Liver (tissue), 9 donors: ENCODE measurements around the gene TRIM7. TPM values are rescaled to one million over a fixed set of nuclear protein-coding genes. Genes with fewer than 3 reads are reported as not detected.

ENCODE experiments used
- DNase-seq: peaks from one replicate; pipeline ENCODE4 v3.0.0-alpha.2; 2017; ENCODE audit warnings: low spot score
- H3K27ac ChIP-seq, 2 donors: one replicate each; pipeline ENCODE4 v1.7.0; 2013; ENCODE audit warnings: inconsistent platforms in 2 of 2, low read length in 2 of 2, control low read depth in 1 of 2, low read depth in 1 of 2, mild to moderate bottlenecking in 1 of 2
- H3K27me3 ChIP-seq, 4 donors: one replicate each; pipeline versions ENCODE4 v1.6.1 to v1.7.0; 2013; ENCODE audit warnings: low read length in 3 of 4, inconsistent platforms in 1 of 4, mild to moderate bottlenecking in 1 of 4, moderate library complexity in 1 of 4; ENCODE audit not compliant: control insufficient read depth in 4 of 4, insufficient read depth in 4 of 4
- H3K36me3 ChIP-seq, 4 donors: one replicate each; pipeline versions ENCODE4 v1.6.1 to v1.7.0; 2013; ENCODE audit warnings: low read length in 3 of 4, mild to moderate bottlenecking in 3 of 4, low read depth in 1 of 4, moderate library complexity in 1 of 4; ENCODE audit not compliant: control insufficient read depth in 4 of 4, insufficient read depth in 3 of 4
- H3K4me1 ChIP-seq, 4 donors: one replicate each; pipeline versions ENCODE4 v1.6.1 to v1.7.0; 2013; ENCODE audit warnings: low read length in 3 of 4, mild to moderate bottlenecking in 3 of 4, moderate library complexity in 1 of 4; ENCODE audit not compliant: control insufficient read depth in 4 of 4, insufficient read depth in 4 of 4
- H3K4me3 ChIP-seq, 3 donors: one replicate each; pipeline versions ENCODE4 v1.6.1 to v1.7.0; 2013; ENCODE audit warnings: low read length in 3 of 3, control low read depth in 1 of 3, low read depth in 1 of 3, mild to moderate bottlenecking in 1 of 3
- H3K9ac ChIP-seq, 2 donors: one replicate each; pipeline ENCODE4 v1.7.0; 2013; ENCODE audit warnings: low read length in 2 of 2, mild to moderate bottlenecking in 2 of 2, moderate library complexity in 2 of 2, control low read depth in 1 of 2, low read depth in 1 of 2
- H3K9me3 ChIP-seq, 4 donors: one replicate each; pipeline versions ENCODE4 v1.6.1 to v1.7.0; 2013; ENCODE audit warnings: low read length in 3 of 4; ENCODE audit not compliant: control insufficient read depth in 4 of 4
- EGR1 ChIP-seq, 2 donors: IDR thresholded peaks; 2 replicates each; pipeline ENCODE4 v1.6.1; 2016 to 2018; ENCODE audit warnings: antibody characterized with exemption in 2 of 2, low read depth in 2 of 2
- FOXA1 ChIP-seq: IDR thresholded peaks from 2 replicates; pipeline ENCODE4 v1.6.1; 2016; ENCODE audit warnings: antibody characterized with exemption
- FOXA2 ChIP-seq: IDR thresholded peaks from 2 replicates; pipeline ENCODE4 v1.6.1; 2016; ENCODE audit warnings: antibody characterized with exemption
- GABPA ChIP-seq, 2 donors: IDR thresholded peaks in 1 of 2; conservative IDR thresholded peaks in 1 of 2; 2 replicates each; pipeline ENCODE4 v1.6.1; 2016; ENCODE audit warnings: antibody characterized with exemption in 2 of 2, mild to moderate bottlenecking in 1 of 2, moderate library complexity in 1 of 2
- HNF4A ChIP-seq, 2 donors: conservative IDR thresholded peaks; 2 replicates each; pipeline ENCODE4 v1.6.1; 2016; ENCODE audit warnings: antibody characterized with exemption in 2 of 2, mild to moderate bottlenecking in 2 of 2
- HNF4G ChIP-seq: IDR thresholded peaks from 2 replicates; pipeline ENCODE4 v1.6.1; 2016; ENCODE audit warnings: antibody characterized with exemption
- JUND ChIP-seq, 2 donors: IDR thresholded peaks; 2 replicates each; pipeline ENCODE4 v1.6.1; 2016; ENCODE audit warnings: antibody characterized with exemption in 2 of 2
- NR2F2 ChIP-seq: IDR thresholded peaks from 2 replicates; pipeline ENCODE4 v1.6.1; 2016; ENCODE audit warnings: antibody characterized with exemption
- RAD21 ChIP-seq, 2 donors: IDR thresholded peaks; 2 replicates each; pipeline ENCODE4 v1.6.1; 2016; ENCODE audit warnings: antibody characterized with exemption in 2 of 2, mild to moderate bottlenecking in 2 of 2
- RXRA ChIP-seq, 2 donors: IDR thresholded peaks; 2 replicates each; pipeline ENCODE4 v1.6.1; 2017 to 2018; ENCODE audit warnings: antibody characterized with exemption in 2 of 2, mild to moderate bottlenecking in 1 of 2
- SP1 ChIP-seq: IDR thresholded peaks from 2 replicates; pipeline ENCODE4 v1.6.1; 2018; ENCODE audit warnings: antibody characterized with exemption, mild to moderate bottlenecking
- TAF1 ChIP-seq: conservative IDR thresholded peaks from 2 replicates; pipeline ENCODE4 v1.6.1; 2016; ENCODE audit warnings: antibody characterized with exemption, mild to moderate bottlenecking
- YY1 ChIP-seq: IDR thresholded peaks from 2 replicates; pipeline ENCODE4 v1.6.1; 2016; ENCODE audit warnings: antibody characterized with exemption, mild to moderate bottlenecking
- WGBS: extraction: QIAGEN DNeasy Blood & Tissue Kit; methylation state at CpG from one replicate; pipeline ENCODE4 v1.1.7; 2013; 5-methylcytosine and 5-hydroxymethylcytosine counted together
- polyA plus RNA-seq, 2 donors: library from polyadenylated mRNA; stranded (reverse) in 1 of 2; unstranded in 1 of 2; fragments of 200-250 nt in 1 of 2; fragments of >200 nt in 1 of 2; fragmentation: Nextera tagmentation in 1 of 2; extraction: Ambion mirVana in 1 of 2; gene quantifications; one replicate each; pipeline versions ENCODE4 v1.2.1 to v1.2.3, GENCODE V29; 2013 to 2015
- total RNA-seq, 2 donors: library from RNA; depleted of rRNA; stranded (reverse); fragments of >200 nt; gene quantifications; one replicate each; pipeline ENCODE4 v1.2.3, GENCODE V29; 2014
- TF ChIP-seq, protein P1 (sequence below): IDR thresholded peaks from 2 replicates; pipeline ENCODE4 v1.6.1; 2016; ENCODE audit warnings: antibody characterized with exemption
- TF ChIP-seq, protein P2 (sequence below): IDR thresholded peaks from 2 replicates; pipeline ENCODE4 v1.6.1; 2016; ENCODE audit warnings: antibody characterized with exemption
- TF ChIP-seq, protein P3 (sequence below): fragments of 150-350 bp; IDR thresholded peaks from 2 replicates; pipeline ENCODE4 v1.5.1; 2017; ENCODE audit warnings: improper control_type of control experiment, low read depth, low read length; ENCODE audit not compliant: missing input control
- TF ChIP-seq, protein P4 (sequence below): IDR thresholded peaks from 2 replicates; pipeline ENCODE4 v1.6.1; 2016; ENCODE audit warnings: antibody characterized with exemption, mild to moderate bottlenecking
- TF ChIP-seq, protein P5 (sequence below): IDR thresholded peaks from 2 replicates; pipeline ENCODE4 v1.6.1; 2016; ENCODE audit warnings: antibody characterized with exemption
- donor health status: healthy.
- donor health status: healthy.
- donor health status: healthy.
- donor health status: healthy.
- donor health status: healthy.

TRIM7 gene
- total and polyA plus RNA-seq, 4 donors = 0.10 to 0.50 (median 0.14) TPM; not detected in 1

DNA sequence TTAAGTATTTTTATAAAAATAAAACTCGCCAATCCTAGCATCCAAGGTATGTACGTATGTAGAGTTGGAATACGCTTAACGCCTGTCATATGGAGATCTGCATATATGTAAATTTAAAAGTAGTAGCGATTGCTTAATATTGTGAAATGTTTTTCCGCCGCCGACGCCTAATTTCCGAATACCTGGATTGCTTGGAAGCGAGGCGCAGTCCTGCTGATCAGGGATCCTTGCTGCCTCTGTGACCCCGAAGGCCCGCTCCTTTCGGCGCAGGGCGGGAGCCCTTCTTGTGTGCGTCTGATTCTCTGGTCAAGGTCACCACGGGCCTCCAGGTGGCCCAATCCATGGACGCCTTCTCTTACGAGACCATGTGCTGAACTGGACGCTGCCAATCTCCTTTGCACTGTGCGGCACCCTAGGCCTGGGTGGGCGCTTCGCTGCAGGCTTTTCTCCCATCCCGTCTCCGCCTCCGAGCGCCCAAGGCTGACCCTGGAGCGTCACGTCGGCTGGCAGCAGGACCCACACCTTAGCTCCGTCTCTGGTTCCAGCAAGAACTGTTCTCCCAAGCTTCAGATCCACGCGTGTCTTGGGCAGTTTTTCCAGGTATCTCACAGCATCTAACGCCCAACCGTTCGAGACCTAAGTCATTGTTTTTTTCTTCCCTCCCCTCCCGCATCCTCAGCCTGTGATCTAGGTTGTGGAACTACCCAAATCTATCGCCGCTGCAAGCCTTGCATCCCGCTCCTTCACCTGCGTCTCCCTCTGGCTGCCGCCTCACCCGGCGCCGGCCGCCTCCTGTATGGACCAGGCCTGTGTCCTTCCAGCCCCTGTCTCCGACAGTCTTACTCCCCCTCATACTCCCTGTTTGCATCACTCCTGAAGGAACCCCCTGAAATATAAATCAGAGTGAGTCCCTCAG, 14.5 kb upstream of the TRIM7 start:
- Histone ChIP-seq H3K36me3 (no peaks in the 10 kb centered on the region), H3K27me3 (no peaks in the 10 kb centered on the region), H3K4me1 (peaks cover 8 to 42% (median 24%) of the 10 kb centered on the region in 4 donors), H3K9ac (no peak overlapping the region), H3K27ac (no peak overlapping the region), H3K9me3 (no peaks in the 10 kb centered on the region), H3K4me3 (no peak overlapping the region)
- DNase-seq = no peak
- TF ChIP-seq, protein P1, sequence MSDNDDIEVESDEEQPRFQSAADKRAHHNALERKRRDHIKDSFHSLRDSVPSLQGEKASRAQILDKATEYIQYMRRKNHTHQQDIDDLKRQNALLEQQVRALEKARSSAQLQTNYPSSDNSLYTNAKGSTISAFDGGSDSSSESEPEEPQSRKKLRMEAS = no peak
- TF ChIP-seq RXRA (IDR thresholded peaks at IDR 0.05) (no peak), FOXA2 (no peak), FOXA1 (no peak), NR2F2 (no peak), TAF1 (no peak), EGR1 (IDR thresholded peaks at IDR 0.05; ENCODE audit: low read depth in 2 of 2) (no peak), HNF4G (no peak), HNF4A (conservative IDR thresholded peaks at IDR 0.05) (no peak), RAD21 (IDR thresholded peaks at IDR 0.05) (no peak), JUND (IDR thresholded peaks at IDR 0.05) (no peak)
- TF ChIP-seq, protein P2, sequence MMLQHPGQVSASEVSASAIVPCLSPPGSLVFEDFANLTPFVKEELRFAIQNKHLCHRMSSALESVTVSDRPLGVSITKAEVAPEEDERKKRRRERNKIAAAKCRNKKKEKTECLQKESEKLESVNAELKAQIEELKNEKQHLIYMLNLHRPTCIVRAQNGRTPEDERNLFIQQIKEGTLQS = no peak
- TF ChIP-seq, protein P3, sequence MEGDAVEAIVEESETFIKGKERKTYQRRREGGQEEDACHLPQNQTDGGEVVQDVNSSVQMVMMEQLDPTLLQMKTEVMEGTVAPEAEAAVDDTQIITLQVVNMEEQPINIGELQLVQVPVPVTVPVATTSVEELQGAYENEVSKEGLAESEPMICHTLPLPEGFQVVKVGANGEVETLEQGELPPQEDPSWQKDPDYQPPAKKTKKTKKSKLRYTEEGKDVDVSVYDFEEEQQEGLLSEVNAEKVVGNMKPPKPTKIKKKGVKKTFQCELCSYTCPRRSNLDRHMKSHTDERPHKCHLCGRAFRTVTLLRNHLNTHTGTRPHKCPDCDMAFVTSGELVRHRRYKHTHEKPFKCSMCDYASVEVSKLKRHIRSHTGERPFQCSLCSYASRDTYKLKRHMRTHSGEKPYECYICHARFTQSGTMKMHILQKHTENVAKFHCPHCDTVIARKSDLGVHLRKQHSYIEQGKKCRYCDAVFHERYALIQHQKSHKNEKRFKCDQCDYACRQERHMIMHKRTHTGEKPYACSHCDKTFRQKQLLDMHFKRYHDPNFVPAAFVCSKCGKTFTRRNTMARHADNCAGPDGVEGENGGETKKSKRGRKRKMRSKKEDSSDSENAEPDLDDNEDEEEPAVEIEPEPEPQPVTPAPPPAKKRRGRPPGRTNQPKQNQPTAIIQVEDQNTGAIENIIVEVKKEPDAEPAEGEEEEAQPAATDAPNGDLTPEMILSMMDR = no peak
- TF ChIP-seq, protein P4, sequence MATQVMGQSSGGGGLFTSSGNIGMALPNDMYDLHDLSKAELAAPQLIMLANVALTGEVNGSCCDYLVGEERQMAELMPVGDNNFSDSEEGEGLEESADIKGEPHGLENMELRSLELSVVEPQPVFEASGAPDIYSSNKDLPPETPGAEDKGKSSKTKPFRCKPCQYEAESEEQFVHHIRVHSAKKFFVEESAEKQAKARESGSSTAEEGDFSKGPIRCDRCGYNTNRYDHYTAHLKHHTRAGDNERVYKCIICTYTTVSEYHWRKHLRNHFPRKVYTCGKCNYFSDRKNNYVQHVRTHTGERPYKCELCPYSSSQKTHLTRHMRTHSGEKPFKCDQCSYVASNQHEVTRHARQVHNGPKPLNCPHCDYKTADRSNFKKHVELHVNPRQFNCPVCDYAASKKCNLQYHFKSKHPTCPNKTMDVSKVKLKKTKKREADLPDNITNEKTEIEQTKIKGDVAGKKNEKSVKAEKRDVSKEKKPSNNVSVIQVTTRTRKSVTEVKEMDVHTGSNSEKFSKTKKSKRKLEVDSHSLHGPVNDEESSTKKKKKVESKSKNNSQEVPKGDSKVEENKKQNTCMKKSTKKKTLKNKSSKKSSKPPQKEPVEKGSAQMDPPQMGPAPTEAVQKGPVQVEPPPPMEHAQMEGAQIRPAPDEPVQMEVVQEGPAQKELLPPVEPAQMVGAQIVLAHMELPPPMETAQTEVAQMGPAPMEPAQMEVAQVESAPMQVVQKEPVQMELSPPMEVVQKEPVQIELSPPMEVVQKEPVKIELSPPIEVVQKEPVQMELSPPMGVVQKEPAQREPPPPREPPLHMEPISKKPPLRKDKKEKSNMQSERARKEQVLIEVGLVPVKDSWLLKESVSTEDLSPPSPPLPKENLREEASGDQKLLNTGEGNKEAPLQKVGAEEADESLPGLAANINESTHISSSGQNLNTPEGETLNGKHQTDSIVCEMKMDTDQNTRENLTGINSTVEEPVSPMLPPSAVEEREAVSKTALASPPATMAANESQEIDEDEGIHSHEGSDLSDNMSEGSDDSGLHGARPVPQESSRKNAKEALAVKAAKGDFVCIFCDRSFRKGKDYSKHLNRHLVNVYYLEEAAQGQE = no peak
- 58% methylated on average over 49 of the region's 49 CpGs for WGBS

DNA sequence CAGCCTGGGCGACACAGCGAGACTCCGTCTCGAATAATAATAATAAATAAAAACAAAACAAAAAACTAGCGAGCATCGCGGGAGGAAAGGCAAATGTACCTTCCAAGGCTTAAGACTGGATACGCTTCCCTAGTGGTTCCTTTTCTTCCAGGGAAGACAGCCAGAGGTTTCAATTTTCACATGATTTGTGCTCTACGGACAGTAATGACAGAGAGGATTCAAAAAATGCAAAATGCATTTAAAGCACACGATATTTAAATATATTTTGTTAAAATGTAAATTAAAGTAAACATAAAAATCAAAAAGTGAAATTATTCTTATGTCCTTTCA, 13.8 kb upstream of the TRIM7 start:
- H3K4me1 ChIP-seq = peaks cover 3 to 34% (median 17%) of the 10 kb centered on the region in 4 donors
- no peak for DNase-seq
- H3K4me3 ChIP-seq = no peak overlapping the region
- H3K27me3 ChIP-seq = no peaks in the 10 kb centered on the region
- no peaks in the 10 kb centered on the region for H3K9me3 ChIP-seq
- no peaks in the 10 kb centered on the region for H3K36me3 ChIP-seq
- no peak for TF ChIP-seq YY1
- no peak for TF ChIP-seq GABPA (IDR thresholded peaks at IDR 0.05 in 1 of 2, conservative IDR thresholded peaks at IDR 0.05 in 1 of 2)
- TF ChIP-seq, protein P2 = no peak
- TF ChIP-seq, protein P3 = no peak
- no peak for TF ChIP-seq SP1
- TF ChIP-seq FOXA2 = no peak
- TF ChIP-seq TAF1 = no peak
- no peak for TF ChIP-seq EGR1 (IDR thresholded peaks at IDR 0.05; ENCODE audit: low read depth in 2 of 2)
- TF ChIP-seq, protein P1 = no peak
- TF ChIP-seq JUND (IDR thresholded peaks at IDR 0.05) = no peak
- TF ChIP-seq HNF4A (conservative IDR thresholded peaks at IDR 0.05) = no peak
- TF ChIP-seq HNF4G = no peak
- no peak for TF ChIP-seq RXRA (IDR thresholded peaks at IDR 0.05)
- TF ChIP-seq NR2F2 = no peak
- TF ChIP-seq, protein P5, sequence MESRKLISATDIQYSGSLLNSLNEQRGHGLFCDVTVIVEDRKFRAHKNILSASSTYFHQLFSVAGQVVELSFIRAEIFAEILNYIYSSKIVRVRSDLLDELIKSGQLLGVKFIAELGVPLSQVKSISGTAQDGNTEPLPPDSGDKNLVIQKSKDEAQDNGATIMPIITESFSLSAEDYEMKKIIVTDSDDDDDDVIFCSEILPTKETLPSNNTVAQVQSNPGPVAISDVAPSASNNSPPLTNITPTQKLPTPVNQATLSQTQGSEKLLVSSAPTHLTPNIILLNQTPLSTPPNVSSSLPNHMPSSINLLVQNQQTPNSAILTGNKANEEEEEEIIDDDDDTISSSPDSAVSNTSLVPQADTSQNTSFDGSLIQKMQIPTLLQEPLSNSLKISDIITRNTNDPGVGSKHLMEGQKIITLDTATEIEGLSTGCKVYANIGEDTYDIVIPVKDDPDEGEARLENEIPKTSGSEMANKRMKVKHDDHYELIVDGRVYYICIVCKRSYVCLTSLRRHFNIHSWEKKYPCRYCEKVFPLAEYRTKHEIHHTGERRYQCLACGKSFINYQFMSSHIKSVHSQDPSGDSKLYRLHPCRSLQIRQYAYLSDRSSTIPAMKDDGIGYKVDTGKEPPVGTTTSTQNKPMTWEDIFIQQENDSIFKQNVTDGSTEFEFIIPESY = no peak
- H3K27ac ChIP-seq = no peak overlapping the region
- 35% methylated on average over 10 of the region's 10 CpGs for WGBS
- H3K9ac ChIP-seq = no peak overlapping the region
